ENCODE results near the gene NAT10.

Gene NAT10

GRCh38 chr11:34149274-34149673 lies 43.8 kb downstream of the NAT10 start:
- no peak for DNase-seq (ENCODE audit: low spot score)

GRCh38 chr11:34149786-34150185 lies 44.4 kb downstream of the NAT10 start:
- no peak for DNase-seq (ENCODE audit: low spot score)

GRCh38 chr11:34150494-34151151 lies 45.2 kb downstream of the NAT10 start:
- no peak for DNase-seq (ENCODE audit: low spot score)

GRCh38 chr11:34151166-34151565 lies 45.7 kb downstream of the NAT10 start:
- DNase-seq (ENCODE audit: low spot score): no peak

- DNase-seq (ENCODE audit: low spot score): no peak
Observed at GRCh38 chr11:34151916-34152845, 46.8 kb downstream of the NAT10 start.

GRCh38 chr11:34154059-34154875 lies 48.8 kb downstream of the NAT10 start:
- DNase-seq (ENCODE audit: low spot score): no peak

GRCh38 chr11:34155057-34155756 lies 49.8 kb downstream of the NAT10 start:
- no peak for DNase-seq (ENCODE audit: low spot score)

GRCh38 chr11:34155757-34156062 lies 50.3 kb downstream of the NAT10 start:
- DNase-seq (ENCODE audit: low spot score): no peak

GRCh38 chr11:34157163-34157562 lies 51.7 kb downstream of the NAT10 start:
- DNase-seq (ENCODE audit: low spot score): no peak

GRCh38 chr11:34158661-34159060 lies 53.2 kb downstream of the NAT10 start:
- DNase-seq (ENCODE audit: low spot score): no peak

- DNase-seq (ENCODE audit: low spot score): no peak
Observed at GRCh38 chr11:34160049-34160721, 54.8 kb downstream of the NAT10 start.

GRCh38 chr11:34160791-34161190 lies 55.4 kb downstream of the NAT10 start:
- no peak for DNase-seq (ENCODE audit: low spot score)

GRCh38 chr11:34161361-34161760 lies 55.9 kb downstream of the NAT10 start:
- DNase-seq (ENCODE audit: low spot score): no peak

- no peak for DNase-seq (ENCODE audit: low spot score)
Observed at GRCh38 chr11:34161812-34162492, 56.5 kb downstream of the NAT10 start.

GRCh38 chr11:34162493-34162820 lies 57.0 kb downstream of the NAT10 start:
- no peak for DNase-seq (ENCODE audit: low spot score)

GRCh38 chr11:34162856-34163255 lies 57.4 kb downstream of the NAT10 start:
- no peak for DNase-seq (ENCODE audit: low spot score)

- no peak for DNase-seq (ENCODE audit: low spot score)
Observed at GRCh38 chr11:34165121-34165520, 59.7 kb downstream of the NAT10 start.

- DNase-seq (ENCODE audit: low spot score): no peak
Observed at GRCh38 chr11:34165786-34166555, 60.5 kb downstream of the NAT10 start.

GRCh38 chr11:34166806-34167740 lies 61.6 kb downstream of the NAT10 start:
- no peak for DNase-seq (ENCODE audit: low spot score)
